Middle frontal gyrus (tissue), 1 donor: ENCODE data around the gene NELFA.

Experiments
- DNase-seq: peaks from one replicate; pipeline ENCODE4 v3.0.0-alpha.2; 2015; ENCODE audit warnings: low spot score; ENCODE audit errors: extremely low spot score

Gene NELFA

GRCh38 chr4:1982124-1983052 is 26.4 kb downstream of the NELFA start:
- no peak for DNase-seq

DNA sequence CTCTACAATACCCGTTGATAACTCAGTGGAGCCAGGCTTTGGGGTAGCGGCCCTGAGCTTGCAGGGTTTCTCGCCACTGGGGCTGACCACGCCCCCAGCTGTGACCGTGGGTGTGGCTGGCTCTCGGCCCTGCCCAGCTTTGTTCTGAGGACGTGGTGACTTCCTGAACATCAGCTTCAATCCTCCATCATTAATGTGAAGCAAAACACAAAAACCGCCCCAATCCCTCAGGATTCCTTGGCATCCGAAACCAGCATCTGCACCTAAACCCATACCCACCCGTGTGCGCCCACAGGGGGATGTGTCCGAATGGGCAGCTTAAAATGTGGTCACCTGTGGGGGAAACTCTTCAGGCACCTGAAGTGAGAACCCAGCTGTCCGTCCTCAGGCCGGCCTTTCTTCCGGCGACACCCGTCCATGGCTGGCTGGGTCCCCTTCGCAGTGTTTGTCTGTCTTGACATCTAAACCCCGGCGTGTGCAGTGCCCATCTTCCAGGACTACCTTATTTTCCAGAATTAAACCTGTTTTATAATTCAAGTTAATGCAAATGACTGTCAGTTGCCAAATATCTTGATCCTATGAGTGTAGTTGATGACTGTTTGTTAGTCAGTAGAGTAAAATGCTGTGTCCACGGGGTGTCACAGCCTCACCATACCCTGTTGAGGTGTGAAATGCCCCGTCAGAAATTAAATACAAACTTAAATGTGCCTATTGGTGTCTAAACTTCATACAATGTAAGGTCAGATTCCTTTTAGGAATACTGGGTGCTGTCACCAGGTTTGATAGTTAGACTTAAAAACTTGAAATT is 27.3 kb downstream of the NELFA start:
- no peak for DNase-seq

DNA sequence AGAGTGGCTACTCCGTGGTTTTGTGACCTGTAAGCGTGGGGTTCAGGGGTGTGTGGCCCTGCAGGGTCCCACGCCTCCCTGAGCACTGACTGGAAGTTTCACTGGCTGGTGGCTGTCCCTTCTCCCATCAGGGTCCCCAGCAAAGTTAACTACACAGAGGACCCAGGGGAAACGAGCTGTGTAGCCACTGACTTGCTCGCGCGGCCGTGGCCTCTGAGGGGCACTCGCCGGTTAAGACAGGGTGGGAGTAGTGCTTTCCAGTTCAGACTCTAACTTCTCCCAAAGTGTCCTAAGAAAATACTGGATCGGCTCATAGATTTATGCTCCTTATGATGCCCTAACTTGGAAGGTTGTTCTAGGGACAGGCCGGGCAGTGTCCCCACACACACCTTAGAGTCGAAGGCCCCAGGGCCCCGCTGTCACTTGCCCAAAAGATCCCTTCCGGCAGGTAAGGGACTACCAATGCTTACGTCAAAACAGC is 28.2 kb downstream of the NELFA start:
- no peak for DNase-seq

- DNase-seq, result no peak
Measured at GRCh38 chr4:1979477-1980196, 29.1 kb downstream of the NELFA start.

GRCh38 chr4:1978741-1979476 is 29.9 kb downstream of the NELFA start:
- no peak for DNase-seq

DNA sequence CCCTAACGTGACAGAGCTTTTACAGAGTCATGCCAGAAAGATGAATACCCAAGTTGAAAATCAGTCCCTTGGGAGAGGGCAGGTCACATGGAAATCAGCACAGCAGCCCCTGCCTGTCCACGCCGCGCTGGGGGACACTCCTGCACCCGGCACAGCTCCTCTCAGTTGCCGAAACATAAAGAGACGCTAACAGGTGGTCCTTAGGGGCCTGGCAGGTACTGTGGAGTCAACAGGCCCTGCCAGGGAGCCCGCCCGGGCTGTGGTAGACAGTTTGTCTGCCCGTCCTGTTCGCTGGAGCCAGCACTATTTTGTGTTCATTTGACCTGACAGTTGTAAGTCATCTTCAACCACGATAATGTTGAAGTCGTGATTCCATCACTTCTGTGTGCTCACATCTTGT is 30.5 kb downstream of the NELFA start:
- no peak for DNase-seq

- no peak for DNase-seq
Measured at GRCh38 chr4:1976416-1977352, 32.1 kb downstream of the NELFA start.

GRCh38 chr4:1975880-1976279 is 32.9 kb downstream of the NELFA start:
- no peak for DNase-seq

GRCh38 chr4:1975391-1975801 is 33.4 kb downstream of the NELFA start:
- DNase-seq, result no peak

DNA sequence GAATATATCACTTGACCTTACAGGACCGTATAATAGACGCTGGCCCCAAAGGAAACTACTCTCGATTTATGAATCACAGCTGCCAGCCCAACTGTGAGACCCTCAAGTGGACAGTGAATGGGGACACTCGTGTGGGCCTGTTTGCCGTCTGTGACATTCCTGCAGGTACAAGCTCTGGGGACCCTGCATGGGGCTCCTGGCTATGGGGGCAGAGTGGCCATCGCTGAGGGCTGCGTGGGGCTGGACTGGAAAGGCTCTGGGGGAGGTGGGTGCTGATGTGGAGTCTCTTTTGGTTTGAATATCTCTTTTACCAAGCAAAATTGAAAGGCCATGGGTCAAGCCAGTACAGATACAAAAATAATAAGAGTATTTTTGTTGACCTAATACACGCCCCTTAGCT is 33.9 kb downstream of the NELFA start:
- DNase-seq, result no peak

DNA sequence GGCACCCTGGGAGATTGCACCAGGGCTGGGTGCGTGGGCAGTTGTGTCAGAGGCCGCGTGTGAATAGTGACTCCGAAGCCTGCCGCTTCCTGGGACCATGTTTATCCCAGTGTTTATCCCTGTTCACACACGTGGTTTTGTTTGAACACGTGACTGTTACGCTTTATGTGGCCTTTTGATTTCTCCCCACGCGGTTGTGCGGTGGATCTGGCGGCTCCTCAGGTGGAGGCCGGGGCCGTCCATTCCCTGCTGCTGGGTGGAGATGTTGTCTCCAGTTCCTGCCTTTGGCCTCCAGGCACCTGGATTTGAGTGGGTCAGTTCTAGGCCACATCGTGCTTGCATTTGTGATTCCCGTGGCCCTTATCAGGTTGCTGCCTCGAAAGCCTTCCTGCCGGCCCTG is 35.1 kb downstream of the NELFA start:
- DNase-seq, result no peak

- no peak for DNase-seq
Measured at GRCh38 chr4:1973218-1973617, 35.6 kb downstream of the NELFA start.

- no peak for DNase-seq
Measured at GRCh38 chr4:1972414-1972813, 36.4 kb downstream of the NELFA start.

DNA sequence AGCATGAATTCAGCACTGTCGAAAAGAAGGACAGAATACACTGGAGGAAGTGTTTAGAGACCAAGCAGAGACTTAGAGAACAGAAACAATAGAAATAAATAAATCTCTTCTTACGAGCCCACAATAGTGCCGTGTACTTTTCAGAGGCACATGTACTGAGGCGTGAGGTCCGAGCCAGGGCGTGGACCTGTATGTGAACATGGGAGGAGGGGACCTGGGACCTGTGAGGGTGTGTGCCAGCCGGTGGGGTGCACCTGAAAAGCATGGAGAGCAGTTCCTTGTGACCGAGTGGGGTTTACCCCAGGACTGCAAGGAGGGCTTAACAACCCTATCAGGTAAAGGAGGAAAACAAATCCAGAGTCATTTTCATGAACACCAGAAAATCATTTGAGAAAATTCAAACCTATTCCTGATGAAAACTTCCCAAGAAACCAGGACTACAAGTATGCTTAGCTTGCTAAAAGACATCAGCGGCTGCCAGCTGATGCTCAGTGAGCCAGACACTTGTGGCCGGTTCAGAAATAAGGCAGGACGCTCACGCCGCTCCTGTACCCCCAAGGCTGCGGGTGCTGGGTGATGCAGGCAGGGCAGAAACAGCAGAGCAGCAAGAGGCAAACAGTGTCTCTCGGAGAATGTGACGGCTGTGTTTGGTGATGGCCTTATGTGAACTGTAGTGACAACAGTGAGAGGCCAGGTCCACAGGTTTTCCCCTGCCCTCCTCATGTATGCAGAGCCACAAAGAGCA is 37.1 kb downstream of the NELFA start:
- no peak for DNase-seq

GRCh38 chr4:1970926-1971325 is 37.8 kb downstream of the NELFA start:
- no peak for DNase-seq

DNA sequence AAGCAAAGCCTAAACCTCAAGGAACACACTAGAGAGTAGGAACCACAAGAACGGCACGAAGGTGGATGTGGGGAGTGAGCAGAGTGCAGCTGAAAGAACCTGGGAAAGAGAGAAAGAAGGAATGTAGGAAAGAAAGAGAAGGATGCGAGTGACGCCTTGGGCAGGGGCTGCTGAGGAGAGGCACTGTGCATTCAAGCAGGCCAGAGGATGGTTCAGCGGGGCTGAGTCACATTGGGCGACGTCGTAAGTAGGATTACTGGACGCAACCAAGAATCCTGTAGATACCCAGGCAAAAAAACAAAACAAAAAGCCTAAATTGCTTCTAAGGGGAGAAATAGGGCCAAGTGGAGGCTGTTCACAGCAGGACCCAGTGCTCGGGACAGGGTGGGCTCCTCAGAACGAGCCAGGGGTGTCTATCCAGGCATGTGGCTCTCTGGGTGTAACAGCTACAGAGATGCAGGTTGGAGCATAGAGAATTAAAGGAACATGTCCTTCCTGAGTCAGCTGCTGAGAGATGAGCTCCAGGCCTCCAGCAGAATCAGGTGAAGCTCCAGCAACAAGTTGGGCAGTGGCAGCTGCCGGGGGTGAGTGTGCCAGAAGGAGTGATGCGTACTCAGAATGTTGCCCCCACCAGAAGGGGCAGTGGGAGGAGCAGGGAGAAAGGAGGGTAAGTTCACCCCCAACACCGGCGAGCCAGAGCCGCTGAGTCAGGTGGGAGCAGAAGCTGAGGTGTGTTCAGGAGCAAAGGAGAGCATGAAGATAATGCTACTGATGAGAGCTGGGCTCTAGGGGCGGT is 38.6 kb downstream of the NELFA start:
- DNase-seq, result no peak

- DNase-seq, result peak; percentile 55
Measured at GRCh38 chr4:1968686-1969295, 40.0 kb downstream of the NELFA start.
